Endodermal cell (in vitro differentiated cells): Measurements from ENCODE around the gene ASCC3. TPM values are rescaled to one million over a fixed set of nuclear protein-coding genes. Genes with fewer than 3 reads are reported as not detected.

Experiments used
- DNase-seq: peaks from one replicate; pipeline ENCODE4 v3.0.0-alpha.2; 2017
- H3K27ac ChIP-seq: 2 replicates; pipeline ENCODE4 v1.5.1; 2013; ENCODE audit warnings: mild to moderate bottlenecking, low read depth, low read length, moderate library complexity
- H3K27me3 ChIP-seq: 2 replicates; pipeline ENCODE4 v1.6.1; 2013; ENCODE audit warnings: mild to moderate bottlenecking, low read length, moderate library complexity; ENCODE audit not compliant: insufficient read depth, control insufficient read depth, poor library complexity, severe bottlenecking
- H3K36me3 ChIP-seq: 2 replicates; pipeline ENCODE4 v1.7.0; 2013; ENCODE audit warnings: mild to moderate bottlenecking, low read length, moderate library complexity; ENCODE audit not compliant: control insufficient read depth, insufficient read depth
- H3K4me1 ChIP-seq: one replicate; pipeline ENCODE4 v1.7.0; 2013; ENCODE audit warnings: low read length; ENCODE audit not compliant: control insufficient read depth, insufficient read depth
- H3K4me3 ChIP-seq: 2 replicates; pipeline ENCODE4 v1.5.1; 2013; ENCODE audit warnings: mild to moderate bottlenecking, low read length, moderate library complexity
- H3K9ac ChIP-seq: 2 replicates; pipeline ENCODE4 v1.6.1; 2013; ENCODE audit warnings: mild to moderate bottlenecking, low read length, moderate library complexity; ENCODE audit not compliant: poor library complexity, severe bottlenecking; ENCODE audit errors: extremely low read depth
- H3K9me3 ChIP-seq: 2 replicates; pipeline ENCODE4 v1.6.1; 2013; ENCODE audit warnings: mild to moderate bottlenecking, low read length, moderate library complexity; ENCODE audit not compliant: control insufficient read depth
- H3K27ac Mint-ChIP-seq: 2 replicates; pipeline ENCODE4 v1.8.0; 2020; ENCODE audit warnings: mixed read lengths
- H3K27me3 Mint-ChIP-seq: 2 replicates; pipeline ENCODE4 v1.8.0; 2021; ENCODE audit warnings: mild to moderate bottlenecking, mixed read lengths; ENCODE audit not compliant: insufficient read depth
- H3K36me3 Mint-ChIP-seq: 2 replicates; pipeline ENCODE4 v1.8.0; 2020; ENCODE audit warnings: low read depth, mixed read lengths
- H3K4me1 Mint-ChIP-seq: 2 replicates; pipeline ENCODE4 v1.8.0; 2020; ENCODE audit warnings: mixed read lengths
- H3K4me3 Mint-ChIP-seq: 2 replicates; pipeline ENCODE4 v1.8.0; 2020; ENCODE audit warnings: mild to moderate bottlenecking, moderate library complexity, mixed read lengths
- H3K9me3 Mint-ChIP-seq: 2 replicates; pipeline ENCODE4 v1.8.0; 2020; ENCODE audit warnings: mild to moderate bottlenecking, mixed read lengths
- WGBS, 2 experiments: methylation state at CpG; one replicate each; pipeline versions ENCODE4 v1.1.5 to v1.1.7; 2013; ENCODE audit warnings: missing lambda C conversion rate in 2 of 2, mixed read lengths in 1 of 2; ENCODE audit not compliant: insufficient coverage in 1 of 2, insufficient read length in 1 of 2; 5-methylcytosine and 5-hydroxymethylcytosine counted together
- total RNA-seq, 2 donors: library from RNA; stranded (reverse); fragmentation: NEBNext Ultra II Directional in 1 of 2; extraction: Animal tissue kit (Norgen Biotek cat#: 25700) in 1 of 2; gene quantifications; 2 replicates in 1 of 2; 3 replicates in 1 of 2; pipeline ENCODE4 v1.2.1, GENCODE V29; 2021
- TF ChIP-seq, protein P1 (sequence below): fragments of 200-600 bp; sonication (generic); conservative IDR thresholded peaks from 2 replicates; pipeline ENCODE4 v1.5.0; 2021; ENCODE audit warnings: antibody characterized with exemption, mild to moderate bottlenecking

ASCC3 gene
- total RNA-seq, 2 donors from 2014 or later = 40.0 to 41.1 TPM

GRCh38 chr6:100808638-100809275, 72.4 kb downstream of the ASCC3 start:
- no peak overlapping the region for H3K27ac ChIP-seq
- Mint-ChIP-seq H3K27me3 (no peaks in the 10 kb centered on the region), H3K4me1 (peaks cover 2% of the 10 kb centered on the region), H3K36me3 (peaks cover 5% of the 10 kb centered on the region), H3K9me3 (no peaks in the 10 kb centered on the region), H3K4me3 (no peak overlapping the region), H3K27ac (no peak overlapping the region)
- TF ChIP-seq, protein P1, sequence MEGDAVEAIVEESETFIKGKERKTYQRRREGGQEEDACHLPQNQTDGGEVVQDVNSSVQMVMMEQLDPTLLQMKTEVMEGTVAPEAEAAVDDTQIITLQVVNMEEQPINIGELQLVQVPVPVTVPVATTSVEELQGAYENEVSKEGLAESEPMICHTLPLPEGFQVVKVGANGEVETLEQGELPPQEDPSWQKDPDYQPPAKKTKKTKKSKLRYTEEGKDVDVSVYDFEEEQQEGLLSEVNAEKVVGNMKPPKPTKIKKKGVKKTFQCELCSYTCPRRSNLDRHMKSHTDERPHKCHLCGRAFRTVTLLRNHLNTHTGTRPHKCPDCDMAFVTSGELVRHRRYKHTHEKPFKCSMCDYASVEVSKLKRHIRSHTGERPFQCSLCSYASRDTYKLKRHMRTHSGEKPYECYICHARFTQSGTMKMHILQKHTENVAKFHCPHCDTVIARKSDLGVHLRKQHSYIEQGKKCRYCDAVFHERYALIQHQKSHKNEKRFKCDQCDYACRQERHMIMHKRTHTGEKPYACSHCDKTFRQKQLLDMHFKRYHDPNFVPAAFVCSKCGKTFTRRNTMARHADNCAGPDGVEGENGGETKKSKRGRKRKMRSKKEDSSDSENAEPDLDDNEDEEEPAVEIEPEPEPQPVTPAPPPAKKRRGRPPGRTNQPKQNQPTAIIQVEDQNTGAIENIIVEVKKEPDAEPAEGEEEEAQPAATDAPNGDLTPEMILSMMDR = no peak
- no peak overlapping the region for H3K9ac ChIP-seq
- H3K4me1 ChIP-seq = no peaks in the 10 kb centered on the region
- H3K4me3 ChIP-seq = no peak overlapping the region
- peaks cover 12% of the 10 kb centered on the region for H3K36me3 ChIP-seq
- no peaks in the 10 kb centered on the region for H3K27me3 ChIP-seq
- WGBS, 2 experiments = 81% methylated on average over 2 of the region's 3 CpGs; no CpG with 5 or more reads in 1 of the 2 experiments
- H3K9me3 ChIP-seq = no peaks in the 10 kb centered on the region
- no peak for DNase-seq

DNA sequence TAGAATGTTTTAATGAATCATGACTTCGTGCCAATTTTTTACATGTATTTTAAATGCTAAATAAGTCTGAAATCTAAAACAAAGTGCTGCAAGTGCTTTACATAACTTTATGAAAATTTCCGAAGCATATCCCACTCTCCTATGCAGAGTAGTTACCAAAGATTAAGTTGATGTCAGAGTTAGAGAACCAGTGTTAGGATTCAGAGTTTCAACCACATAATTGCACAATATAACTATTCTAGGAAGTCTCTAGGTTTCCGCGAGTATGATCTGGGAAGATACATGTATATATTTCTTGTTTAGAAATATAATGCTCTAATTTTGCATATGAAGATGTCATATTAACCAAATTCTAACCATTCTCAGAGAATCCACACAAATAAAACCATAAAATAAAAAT, 74.8 kb downstream of the ASCC3 start:
- DNase-seq = no peak
- Histone ChIP-seq H3K9ac (no peak overlapping the region), H3K27me3 (no peaks in the 10 kb centered on the region), H3K27ac (no peak overlapping the region), H3K4me1 (no peaks in the 10 kb centered on the region), H3K4me3 (no peak overlapping the region), H3K36me3 (peaks cover 16% of the 10 kb centered on the region), H3K9me3 (no peaks in the 10 kb centered on the region)
- Mint-ChIP-seq H3K9me3 (no peaks in the 10 kb centered on the region), H3K4me1 (peaks cover 5% of the 10 kb centered on the region), H3K27ac (no peak overlapping the region), H3K27me3 (no peaks in the 10 kb centered on the region), H3K4me3 (no peak overlapping the region), H3K36me3 (peaks cover 3% of the 10 kb centered on the region)
- WGBS, 2 experiments = 92% methylated on average over 2 of the region's 4 CpGs; no CpG with 5 or more reads in 1 of the 2 experiments
- TF ChIP-seq, protein P1 = no peak

GRCh38 chr6:100803264-100804045, 77.7 kb downstream of the ASCC3 start:
- peaks cover 12% of the 10 kb centered on the region for H3K4me1 Mint-ChIP-seq
- DNase-seq = no peak
- H3K4me3 ChIP-seq = no peak overlapping the region
- no peak overlapping the region for H3K9ac ChIP-seq
- H3K27ac Mint-ChIP-seq = peak overlapping the region; percentile 49
- TF ChIP-seq, protein P1 = no peak
- H3K36me3 ChIP-seq = peaks cover 27% of the 10 kb centered on the region
- H3K9me3 ChIP-seq = no peaks in the 10 kb centered on the region
- H3K27ac ChIP-seq = no peak overlapping the region
- 94% methylated on average over 2 of the region's 4 CpGs; no CpG with 5 or more reads in 1 of the 2 experiments for WGBS, 2 experiments
- H3K4me3 Mint-ChIP-seq = no peak overlapping the region
- H3K9me3 Mint-ChIP-seq = no peaks in the 10 kb centered on the region
- peaks cover 3% of the 10 kb centered on the region for H3K36me3 Mint-ChIP-seq
- no peaks in the 10 kb centered on the region for H3K27me3 Mint-ChIP-seq
- H3K4me1 ChIP-seq = no peaks in the 10 kb centered on the region
- no peaks in the 10 kb centered on the region for H3K27me3 ChIP-seq
